CD4-positive, alpha-beta T cell treated with Interferon alpha-2 for 1 hour (primary cell): ENCODE results near the gene KRT28.
"Not testable (repeated sequence)": the region's sequence is repeated elsewhere in the genome, so short reads cannot be mapped to it uniquely, and the experiment has no call there.

ENCODE experiments used
- DNase-seq, 2 donors: peaks; one replicate each; pipeline ENCODE4 v3.0.0-alpha.2; 2020 to 2022

Gene KRT28

DNA sequence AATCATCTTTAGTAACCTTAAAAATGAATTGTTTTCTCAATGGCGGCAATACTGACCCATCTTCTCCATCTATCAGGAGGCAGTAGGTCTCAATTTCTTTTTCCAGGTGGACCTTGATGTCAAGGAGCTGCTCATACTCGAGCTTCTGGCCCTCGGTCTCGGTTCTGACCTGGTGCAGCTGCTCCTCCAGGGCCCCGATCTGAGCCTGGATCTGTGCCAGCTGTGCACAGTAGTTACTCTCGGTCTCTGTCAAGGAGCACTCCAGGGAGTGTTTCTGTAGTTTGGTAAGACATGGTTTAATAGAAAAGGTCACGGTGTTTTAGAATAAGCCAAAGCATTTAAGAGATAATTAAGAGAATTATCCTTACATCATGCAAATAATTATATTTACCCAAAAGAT lies 22.3 kb downstream of the KRT28 start:
- DNase-seq: no peak

GRCh38 chr17:40775945-40776344 lies 23.8 kb downstream of the KRT28 start:
- DNase-seq: no peak

DNA sequence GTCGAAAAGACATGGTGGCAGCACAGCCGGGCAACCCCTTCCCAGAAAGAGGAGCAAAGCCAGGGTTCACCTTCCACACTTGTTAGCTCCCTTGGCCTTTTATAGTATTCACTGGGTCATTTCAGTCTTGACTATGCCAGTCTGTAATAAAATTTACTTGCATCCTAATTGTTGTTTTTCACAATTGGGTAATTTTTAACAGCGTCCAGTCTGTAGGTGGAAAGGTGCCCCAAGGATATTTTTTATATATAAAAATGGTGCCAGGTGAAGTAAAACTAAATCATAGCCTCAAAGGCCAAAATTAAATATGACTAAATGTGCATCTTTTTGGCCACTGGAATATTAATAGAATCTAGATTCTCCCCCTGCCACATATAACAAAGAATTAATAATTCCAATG lies 27.7 kb downstream of the KRT28 start, which contains the start of gene KRT26:
KRT26 (minus strand) TSS at position 101 of the 400 bp plus-strand sequence; CDS start at position 13, 88 bp downstream.
- no peak for DNase-seq

DNA sequence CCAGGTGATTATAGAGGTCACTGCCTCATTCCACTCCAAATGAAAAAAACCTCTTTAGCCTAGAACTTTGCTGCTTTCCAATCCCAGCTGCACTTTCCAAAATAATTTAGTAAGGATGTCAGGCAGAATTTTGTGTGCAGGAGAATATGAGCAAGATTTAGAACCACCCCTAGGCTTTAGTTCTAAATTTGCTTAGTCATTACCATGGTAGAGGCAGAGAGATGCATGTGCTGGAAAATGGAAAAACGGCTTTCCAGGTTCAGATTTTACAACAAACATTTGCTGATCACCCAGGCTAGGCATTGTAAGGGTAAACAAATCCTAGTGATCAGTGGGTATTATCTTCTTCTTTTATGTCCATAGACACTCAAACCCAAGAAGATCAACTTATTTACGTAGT lies 34.1 kb downstream of the KRT28 start:
- DNase-seq: no peak

DNA sequence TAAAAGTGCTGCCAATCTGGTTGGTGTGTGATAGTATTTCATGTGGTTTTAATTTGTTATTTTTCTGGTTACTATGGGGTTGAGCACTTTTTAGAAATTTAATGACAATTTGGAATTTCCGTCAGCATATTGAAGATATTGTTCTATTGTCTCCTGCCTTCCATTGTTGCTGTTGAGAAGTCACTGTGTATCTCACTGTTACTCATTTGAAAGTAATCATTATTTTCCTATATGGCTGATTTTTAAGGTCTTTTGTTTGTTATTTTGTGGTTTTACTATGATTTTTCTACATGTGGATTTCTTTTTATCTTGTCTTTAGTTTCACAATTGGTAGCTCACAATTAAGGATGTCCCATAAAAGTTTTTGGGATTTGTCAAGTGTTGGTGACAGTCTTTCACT lies 36.0 kb downstream of the KRT28 start:
- no peak for DNase-seq

DNA sequence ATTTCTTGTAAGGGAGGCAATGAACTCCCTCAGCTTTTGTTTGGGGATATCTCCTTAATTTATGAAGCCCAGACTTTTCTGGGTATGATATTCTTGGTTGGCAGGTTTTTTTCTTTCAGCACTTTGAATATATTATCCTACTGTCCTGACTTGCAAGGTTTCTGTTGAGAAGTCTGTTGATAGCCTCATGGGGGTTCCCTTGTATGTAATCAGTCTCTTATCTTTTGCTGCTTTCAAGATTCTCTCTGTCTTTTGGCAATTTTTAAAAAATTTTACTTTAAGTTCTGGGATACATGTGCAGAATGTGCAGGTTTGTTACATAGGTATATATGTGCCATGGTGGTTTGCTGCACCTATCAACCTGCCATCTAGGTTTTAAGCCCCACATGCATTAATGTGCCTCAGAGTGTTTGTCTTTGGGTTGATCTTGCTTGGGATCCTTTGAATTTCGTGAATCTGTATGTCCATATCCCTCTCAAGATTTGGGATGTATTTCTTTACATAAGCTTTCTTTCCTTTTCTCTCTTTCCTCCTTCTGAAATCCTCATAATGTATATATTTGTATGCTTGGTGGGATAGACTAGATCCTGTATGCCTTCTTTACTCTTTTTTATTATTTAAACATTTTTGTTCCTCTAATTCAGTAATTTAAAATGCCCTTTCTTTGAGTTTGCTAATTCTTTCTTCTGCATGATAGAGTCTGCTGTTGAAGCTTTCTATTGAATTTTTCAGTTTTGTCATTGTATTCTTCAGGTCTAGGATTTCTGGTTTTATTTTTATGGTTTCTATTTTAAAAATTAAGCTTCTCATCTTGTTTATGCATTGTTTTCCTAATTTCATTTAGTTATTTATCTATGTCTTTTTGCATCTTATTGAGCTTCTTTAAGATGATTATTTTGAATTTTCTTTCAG lies 39.4 kb downstream of the KRT28 start:
- no peak for DNase-seq

- DNase-seq: no peak
These were observed 44.5 kb downstream of the KRT28 start, which contains the start of gene KRT25 for GRCh38 chr17:40755231-40755630. Gene KRT25 (minus strand): TSS chr17:40755331. CDS start chr17:40755271, 60 bp downstream.

DNA sequence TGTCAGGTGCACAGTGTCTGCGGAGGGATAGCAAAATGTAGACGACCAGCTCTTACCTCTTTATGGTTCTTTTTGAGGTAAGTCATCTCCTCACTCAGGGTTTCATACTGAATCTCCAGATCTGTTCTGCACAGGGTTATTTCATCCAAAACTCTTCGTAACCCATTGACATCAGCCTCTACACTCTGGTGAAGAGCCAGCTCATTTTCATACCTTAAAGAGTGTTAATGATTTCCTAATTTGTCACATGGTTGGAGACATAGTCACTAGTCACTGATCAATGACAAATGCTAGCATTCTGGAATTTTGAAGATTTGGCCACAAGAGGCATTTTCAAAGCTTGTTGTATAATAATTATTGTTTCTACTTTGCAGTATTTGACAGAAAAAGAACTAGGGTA lies 46.0 kb downstream of the KRT28 start:
- no peak for DNase-seq

DNA sequence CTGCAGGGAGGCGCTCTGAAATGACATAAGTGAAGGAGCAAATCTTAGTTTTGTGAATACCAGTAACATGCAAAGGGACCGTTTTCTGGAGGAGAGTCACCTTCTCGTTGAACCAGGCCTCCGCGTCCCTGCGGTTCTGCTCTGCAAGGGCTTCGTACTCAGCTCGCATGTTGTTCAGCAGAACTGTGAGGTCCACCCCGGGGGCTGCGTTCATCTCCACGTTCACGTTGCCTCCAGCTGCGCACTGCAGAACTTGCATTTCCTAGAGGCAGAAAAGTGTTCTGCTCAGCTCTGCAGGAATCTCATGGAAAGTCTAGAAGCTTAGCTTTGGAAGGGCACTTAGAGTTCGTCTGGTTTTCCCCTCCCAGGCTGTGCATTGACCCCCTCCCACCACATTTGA lies 48.7 kb downstream of the KRT28 start:
- no peak for DNase-seq

DNA sequence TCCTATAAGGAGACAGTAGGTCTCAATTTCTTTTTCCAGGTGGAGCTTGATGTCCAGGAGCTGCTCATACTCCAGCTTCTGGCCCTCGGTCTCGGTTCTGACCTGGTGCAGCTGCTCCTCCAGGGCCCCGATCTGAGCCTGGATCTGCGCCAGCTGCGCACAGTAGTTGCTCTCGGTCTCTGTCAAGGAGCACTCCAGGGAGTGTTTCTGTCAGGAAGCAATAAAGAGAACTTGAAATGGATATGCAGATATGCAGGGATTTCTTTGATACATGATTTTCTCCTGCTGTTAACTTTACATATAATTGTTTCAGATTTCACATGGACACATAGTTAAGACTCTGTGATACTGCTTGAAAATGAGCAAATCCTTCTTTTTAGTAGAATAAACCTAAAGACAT lies 49.4 kb downstream of the KRT28 start:
- DNase-seq: no peak

- DNase-seq: not testable (repeated sequence)
These were observed 51.1 kb downstream of the KRT28 start for GRCh38 chr17:40748666-40749065.
